NCI-H2107 treated with DMSO at 0.1 percent for 48 hours (cell line): ENCODE results near the gene CBX5.
"Not testable (repeated sequence)": the region's sequence is repeated elsewhere in the genome, so short reads cannot be mapped to it uniquely, and the experiment has no call there.

Source experiments
- DNase-seq: peaks from one replicate; lab custom pipeline; 2025; ENCODE audit not compliant: unreplicated experiment; lab: John Stamatoyannopoulos, UW

The CBX5 gene

DNA sequence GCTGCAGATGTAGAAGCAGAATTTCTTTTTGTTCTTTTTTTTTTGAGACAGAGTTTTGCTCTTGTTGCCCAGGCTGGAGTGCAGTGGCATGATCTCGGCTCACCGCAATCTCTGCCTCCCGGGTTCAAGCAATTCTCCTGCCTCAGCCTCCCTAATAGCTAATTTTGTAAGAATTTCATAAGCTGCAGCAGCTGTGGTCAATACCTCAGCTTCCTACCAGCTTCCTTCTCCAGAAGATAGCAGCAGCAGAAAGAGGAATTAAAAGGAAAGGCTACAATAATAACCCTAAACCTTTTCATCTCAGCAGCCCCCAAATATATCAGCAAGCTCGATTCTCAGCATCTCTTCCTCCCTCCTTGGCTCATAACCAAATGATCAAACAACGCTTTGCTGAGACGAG, 52.0 kb downstream of the CBX5 start:
- not testable (repeated sequence) for DNase-seq

DNA sequence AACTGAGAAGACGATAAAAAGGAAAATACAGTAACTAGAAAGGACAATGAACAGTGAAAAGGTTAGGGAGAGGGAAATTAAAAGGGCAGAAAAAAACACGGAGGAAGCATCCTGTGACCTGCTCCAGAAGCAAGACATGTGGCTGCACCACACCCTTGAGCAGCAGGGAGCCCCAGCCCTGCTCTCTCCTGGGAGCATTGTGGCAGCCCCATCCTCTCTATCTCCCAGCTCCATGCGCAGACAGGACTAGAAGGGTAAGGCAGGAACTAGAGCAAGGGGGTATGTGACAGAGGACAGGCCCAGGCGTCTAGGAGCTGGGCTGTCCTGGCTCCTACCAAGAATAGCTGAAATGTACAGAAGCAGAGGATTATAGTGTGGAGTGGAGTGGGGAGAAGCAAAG, 52.5 kb downstream of the CBX5 start:
- DNase-seq: no peak

DNA sequence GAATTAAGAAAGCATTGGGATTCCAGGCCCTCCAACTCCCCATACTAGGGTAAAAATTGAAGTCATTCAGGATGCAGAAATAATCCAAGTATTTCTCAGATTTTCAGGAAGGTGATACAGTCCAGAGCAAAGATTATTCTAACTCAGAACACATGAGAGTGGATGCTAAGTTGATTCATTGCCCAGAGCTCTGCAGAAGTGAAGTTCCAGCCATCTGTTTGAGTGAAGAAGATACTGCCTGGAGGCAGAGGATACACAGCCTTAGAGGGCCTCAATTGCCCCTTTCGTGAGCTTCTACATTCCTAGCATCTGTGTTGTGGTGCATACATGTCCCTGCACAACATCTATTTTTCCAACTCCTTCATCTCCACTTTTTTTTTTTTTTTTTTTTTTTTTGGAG, 54.3 kb downstream of the CBX5 start:
- DNase-seq: no peak

DNA sequence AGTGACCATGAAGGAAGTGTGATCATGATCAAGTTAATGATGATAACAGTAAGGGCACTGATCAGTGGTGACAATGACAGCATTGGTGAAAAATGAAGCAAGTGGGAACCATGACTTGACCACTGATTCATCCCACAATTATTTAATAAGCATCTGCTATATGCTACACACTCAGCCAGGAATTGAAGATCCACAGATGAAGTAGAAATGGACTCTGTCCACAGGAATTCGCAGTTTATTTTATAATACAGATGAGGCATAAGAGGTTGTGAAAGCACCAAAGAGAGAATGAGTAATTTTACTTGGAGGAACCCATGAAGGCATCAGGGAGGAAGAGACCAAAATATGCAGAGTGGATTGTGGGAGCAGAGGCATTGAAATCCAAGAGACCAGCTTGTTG, 57.3 kb downstream of the CBX5 start:
- no peak for DNase-seq

DNA sequence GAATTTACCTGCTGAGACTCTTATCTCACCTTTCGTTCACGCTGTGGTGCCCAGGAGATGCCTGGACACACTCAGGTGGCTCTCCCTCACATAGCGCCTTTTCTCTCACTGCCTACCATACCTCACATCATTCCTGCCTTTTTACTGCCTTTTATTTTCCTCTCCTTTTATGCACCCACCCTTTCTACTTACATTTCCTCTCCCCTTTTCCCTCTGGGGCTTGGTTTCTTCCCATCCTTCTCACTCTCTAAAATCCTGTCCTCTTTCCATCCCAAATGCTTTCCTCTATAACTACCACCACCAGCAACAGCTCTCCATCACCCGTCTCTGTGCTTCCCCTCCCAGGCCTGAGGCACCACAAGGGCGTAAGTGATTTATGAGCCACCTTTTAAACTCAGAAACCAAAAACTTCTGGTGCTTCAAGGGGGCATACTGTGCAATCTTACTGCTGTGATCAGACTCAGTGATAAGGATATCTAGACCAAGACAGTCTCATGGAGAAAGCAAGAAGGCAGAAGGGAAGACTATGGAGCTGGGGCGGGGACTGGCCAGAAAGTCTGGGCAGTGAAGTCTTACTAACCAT, 58.4 kb downstream of the CBX5 start:
- DNase-seq: no peak

DNA sequence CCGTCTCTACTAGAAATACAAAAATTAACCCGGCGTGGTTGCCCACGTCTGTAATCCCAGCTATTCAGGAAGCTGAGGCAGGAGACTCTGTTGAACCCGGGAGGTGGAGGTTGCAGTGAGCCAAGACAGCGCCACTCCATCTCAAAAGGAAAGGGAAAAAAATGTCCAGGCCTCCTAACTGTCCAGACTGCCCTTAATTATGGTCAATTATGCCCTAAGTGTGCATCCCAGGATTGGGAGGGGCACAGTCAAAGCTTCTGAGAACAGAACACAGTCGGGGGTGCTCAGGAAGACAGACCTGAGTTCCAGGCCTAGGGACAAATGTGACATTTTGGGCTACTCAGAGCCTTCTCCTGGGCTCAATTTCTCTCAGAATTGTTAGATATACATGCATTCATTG, 59.4 kb downstream of the CBX5 start:
- no peak for DNase-seq

DNA sequence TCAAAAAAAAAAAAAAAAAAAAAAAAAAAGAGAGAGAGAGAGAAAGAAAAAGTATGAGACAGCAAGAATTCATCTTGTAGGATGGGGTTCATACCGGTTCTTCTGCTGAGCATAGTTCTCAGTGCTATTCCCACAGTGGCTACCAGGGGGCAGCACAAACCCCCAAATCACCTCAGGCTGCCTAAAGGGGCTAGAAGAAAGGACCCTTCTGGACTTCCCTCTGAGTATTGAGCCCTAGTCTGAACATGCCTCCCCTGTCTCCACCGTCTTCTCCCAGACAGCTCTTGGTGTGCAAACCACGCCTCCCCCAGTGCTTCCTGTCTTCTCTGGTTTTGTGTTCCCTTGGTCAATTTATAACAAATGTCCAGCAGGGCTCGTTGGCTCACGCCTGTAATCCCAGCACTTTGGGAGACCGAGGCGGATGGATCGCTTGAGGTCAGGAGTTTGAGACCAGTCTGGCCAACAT, 59.8 kb downstream of the CBX5 start:
- peak; percentile 60 for DNase-seq

DNA sequence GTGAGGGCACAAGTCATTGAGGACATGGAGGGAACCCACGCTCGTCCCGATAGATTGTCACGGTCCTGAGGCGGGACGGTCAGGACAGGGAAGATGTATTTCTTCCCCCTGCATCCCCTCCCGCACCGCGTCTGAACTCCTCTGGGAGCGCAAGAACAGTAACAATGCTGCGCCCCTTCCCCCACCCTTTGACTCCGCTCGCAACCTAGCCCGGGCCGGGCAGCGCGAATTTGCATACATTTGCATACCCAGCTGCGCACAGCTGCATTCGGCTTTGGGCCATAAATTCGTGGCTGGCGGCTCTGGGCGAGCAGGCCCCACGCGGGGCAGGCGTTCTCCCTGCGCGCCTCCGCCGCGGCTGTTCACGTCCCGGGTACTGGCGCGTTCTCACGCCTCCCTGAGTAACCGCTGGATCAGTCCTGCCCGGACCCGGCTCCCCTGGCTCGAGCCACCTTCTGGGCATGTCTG, 62.1 kb downstream of the CBX5 start:
- DNase-seq: no peak

DNA sequence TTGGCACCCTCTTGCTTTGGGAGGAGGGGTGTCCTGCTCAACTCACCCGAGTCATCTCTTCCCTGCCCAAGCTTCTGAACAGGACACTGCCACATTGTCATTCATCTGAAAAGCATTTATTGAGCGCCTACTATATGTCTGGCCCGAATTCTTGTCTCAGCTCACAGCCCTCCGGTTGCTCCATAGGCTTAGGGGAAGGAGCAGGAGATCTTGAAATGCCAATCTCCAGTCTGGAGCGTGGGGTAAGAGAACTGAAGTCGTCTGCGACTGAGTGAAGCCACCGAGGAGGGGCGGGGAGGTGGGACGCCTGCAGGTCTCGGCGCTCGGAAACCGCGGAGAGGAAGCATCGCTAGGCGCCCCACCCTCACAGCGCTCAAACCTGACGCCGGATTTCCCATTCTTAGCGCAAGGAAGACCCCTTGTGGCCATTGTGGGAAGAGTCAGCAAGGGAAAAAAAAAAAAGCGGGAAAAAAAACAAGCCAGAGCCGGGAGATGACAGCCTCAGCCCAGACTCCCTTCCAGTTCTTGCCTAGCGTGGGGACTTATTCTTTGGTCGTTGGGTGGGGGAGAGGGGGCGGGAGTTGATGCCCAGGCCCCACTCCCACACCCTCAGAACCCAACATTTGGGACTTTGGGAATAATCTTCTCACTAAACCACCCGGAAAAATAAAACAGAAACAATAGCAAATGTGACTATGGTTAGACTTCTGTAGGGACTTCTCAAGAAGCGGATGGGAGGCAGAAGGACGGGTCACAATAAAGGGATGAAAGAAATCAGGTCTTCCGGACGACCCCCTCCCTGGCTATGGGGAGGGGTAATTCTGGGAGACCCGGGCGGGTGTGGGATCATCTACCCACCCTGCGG, 62.9 kb downstream of the CBX5 start:
- DNase-seq: peak; percentile 85

DNA sequence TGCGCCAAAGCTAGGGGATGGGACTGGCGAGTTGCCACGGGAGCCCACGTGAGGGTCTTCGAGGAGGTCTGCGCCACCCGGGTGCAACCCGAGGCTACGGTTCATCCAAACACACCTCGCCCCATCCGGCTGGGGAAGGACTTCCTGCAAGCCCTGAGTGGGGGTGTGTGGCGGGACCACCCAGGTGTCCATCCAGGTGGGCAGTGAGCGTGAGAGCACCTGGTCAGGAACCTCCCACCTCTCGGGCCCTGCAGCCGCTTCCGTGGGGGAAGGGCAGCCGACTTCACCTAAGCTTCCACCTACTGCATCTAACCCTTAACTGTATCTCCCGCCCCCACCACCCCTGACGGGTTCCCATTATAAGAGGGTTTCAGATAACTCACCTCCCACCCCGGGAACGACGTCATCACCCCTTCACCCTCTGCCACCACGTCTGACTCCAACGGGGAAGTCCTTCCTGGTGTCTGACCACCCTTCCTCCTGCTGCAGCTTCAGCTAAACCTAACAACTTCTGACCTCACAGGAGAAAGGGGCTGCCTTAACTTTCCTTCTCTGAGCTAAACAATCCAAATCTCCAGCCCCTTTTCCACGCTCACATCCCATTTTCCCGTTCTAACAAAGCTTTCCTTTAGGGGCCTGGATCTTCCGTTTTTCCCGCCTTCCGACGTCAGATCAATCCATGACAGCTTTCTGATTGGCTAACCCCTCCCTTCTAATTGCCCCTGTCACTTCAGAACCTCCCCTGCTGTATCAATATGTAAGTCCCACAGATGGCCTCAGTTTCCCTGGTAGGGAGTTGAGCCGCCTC, 63.7 kb downstream of the CBX5 start:
- no peak for DNase-seq

DNA sequence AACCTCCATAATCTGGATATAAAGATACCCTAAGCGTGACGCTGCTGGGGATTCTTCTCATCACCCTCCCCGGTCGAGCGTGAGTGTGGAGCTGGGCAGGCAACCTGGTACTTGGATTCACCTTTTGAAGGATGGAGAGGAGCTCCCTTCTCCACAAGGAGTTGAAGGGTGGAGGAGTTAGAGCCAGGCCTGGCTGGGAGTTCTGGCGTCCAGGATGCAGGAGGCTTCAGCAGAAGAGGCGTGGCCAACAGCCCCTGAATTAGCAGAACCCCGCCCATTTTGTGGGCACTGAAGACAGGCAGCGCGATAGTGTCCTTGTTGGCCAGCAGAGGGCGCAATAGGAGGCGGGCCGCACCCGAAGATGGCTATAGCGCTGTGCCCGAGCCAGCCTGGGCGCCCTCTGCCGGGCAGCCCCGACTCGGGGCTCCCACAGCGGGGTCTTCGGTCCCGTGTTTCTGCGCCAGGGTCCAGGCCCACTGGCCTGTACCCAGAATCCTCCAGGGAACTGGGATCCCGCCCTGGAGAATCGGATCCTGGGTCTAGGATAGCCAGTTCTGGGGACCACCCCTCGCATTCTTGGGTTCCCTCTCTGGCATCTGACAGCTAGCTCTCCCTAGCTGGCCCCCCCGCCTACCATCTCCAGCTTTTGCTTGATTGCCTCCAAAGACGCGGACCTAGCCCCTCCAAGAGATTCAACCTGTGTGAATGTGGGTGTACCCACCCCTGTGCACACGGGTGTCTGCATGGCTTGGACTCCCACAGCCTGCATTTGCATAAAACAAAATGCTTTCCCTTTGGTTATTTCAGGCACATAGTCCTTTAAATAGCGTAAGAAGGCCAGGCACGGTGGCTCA, 65.1 kb downstream of the CBX5 start:
- peak; percentile 76 for DNase-seq

DNA sequence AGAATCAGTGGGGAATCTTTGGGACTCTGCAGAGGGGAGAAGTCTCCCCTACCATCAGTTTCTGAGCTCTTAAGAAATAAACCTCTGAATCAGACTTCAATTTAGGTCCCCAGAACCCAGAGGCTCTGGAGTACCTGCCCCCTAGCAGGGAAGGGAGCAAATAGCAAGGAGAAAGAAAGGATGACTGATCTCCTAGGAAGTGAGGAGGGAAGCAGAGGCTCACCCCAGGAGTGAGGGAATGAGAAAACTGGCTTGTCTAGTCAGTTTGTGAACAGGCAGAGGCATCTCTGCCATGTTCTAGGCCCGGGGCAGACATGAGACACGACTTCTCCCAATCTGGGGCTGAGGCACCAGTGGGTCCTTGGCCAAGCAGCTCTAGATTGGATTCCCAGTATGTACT, 66.8 kb downstream of the CBX5 start:
- DNase-seq: no peak

DNA sequence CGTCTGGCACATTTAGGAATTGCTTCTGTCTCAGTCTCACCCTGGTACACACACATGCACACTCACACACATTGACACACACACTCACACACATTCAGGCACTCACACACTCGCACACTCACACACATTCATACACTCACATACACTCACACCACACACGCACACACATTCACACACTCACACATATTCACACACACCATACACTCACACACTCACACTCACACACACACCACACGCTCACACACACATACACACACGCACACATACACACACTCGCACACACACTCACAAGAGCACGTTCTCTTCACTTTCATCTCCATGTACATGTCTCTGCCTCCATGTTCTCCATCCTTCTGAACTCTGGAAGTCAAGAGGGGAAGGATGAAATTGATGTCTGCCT, 68.0 kb downstream of the CBX5 start:
- DNase-seq: no peak

DNA sequence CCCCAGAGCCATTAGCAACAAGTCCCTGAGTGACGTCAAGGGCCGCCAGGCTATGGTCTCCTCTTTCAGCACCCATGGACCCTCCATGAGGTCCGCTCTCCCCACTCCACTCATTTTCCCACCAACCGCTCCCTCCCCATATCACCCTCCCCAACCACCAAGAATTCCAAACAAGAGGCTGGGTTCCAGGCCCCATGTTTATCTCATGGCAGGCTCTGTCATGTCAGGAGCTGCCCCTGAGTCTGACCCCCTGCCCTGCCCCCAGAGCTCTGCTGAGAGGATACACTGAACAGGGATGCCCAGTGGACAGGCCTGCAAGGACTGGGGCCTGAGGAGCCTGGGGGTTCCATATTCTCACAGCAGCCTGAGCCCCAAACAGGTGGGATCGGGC, 69.5 kb downstream of the CBX5 start:
- DNase-seq: no peak

DNA sequence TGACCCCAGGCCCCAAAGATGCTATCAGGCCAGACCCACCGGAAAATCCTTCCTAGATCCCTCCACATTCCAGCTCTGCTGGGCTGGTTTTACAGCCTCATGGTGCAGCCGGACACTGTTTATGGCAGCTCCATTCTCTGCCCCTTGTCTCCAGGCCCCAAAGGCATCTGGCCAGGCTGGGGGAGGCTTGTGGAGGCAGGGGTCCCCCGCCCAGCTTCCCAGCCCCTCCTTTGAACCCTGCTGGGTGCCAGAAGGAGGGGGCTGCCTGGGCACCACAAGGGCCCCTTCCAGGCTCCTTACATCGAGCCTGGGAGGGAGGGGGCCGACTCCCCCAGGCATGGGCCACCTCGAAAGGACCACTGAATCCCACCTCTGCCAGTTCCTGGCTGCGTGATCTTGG, 71.3 kb downstream of the CBX5 start:
- DNase-seq: no peak

DNA sequence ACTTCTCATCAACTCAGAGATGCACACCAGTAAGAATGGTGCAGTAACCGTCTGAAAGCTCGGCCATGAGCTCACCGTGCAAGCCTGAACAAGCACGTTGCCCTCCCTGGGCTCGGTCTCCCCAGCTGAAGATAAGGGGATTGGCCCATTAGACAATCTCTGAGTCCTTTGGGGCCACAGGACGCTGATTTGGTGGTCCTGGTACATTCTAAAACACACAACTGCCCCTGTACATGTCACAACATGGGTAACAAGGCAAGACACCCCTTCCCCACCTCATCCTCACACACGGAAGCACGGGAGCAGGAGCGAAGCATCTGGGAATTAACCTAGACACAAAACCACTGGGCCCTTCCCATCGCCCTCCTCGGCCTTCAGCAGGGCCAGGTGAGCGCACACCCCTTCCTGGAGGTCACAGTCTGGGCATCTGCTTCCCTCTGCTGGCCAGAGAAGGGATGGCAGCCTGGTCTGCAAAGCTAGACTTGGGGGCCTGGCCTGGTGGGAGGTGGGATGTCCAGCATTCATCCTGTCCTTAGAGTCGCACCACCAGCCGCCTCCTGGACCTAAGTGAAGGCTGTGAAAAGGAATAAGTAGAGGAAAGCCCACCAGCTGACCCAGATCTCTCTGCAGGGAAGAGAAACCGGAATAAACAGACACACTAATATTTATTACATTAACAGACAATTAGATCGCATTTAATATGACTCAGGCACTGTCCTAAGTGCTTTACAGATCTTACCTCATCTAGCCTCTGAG, 72.2 kb downstream of the CBX5 start:
- peak; percentile 58 for DNase-seq

DNA sequence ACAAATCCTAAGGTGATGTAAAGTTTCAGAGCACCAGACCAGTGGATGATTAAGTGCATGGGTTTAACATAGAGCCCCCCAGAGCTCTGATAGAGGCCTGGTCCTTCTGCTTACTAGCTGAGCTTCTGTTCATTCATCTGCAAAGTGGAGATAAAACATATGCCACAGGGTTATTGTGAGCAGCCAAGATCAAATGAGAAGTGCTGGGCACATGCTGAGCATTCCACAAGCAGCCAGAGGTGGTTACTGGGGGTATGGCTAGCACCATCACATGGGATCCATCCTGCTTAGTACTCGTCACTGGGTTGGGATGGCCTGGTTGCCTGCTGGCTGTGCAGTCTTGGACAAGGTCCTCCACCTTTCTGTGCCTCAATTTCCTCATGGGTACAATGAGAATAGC, 73.1 kb downstream of the CBX5 start:
- no peak for DNase-seq

DNA sequence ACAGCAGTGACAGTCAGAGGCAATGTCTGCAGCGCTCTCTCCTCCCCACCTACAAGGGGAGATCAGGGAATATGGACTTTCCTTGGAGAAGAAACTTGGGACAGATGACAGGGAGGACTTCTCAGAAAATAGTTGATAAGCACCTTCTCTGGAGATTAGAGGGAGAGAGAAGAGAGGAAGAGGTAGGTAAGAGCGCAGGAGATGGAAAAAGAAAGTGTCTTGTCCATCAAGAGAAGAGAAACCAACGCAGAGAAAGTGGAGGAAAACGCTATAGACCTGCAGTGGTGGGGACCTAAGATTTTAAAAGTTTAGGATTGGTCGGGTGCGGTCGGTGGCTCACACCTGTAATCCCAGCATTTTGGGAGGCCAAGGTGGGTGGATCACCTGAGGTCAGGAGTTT, 75.6 kb downstream of the CBX5 start:
- DNase-seq: no peak

DNA sequence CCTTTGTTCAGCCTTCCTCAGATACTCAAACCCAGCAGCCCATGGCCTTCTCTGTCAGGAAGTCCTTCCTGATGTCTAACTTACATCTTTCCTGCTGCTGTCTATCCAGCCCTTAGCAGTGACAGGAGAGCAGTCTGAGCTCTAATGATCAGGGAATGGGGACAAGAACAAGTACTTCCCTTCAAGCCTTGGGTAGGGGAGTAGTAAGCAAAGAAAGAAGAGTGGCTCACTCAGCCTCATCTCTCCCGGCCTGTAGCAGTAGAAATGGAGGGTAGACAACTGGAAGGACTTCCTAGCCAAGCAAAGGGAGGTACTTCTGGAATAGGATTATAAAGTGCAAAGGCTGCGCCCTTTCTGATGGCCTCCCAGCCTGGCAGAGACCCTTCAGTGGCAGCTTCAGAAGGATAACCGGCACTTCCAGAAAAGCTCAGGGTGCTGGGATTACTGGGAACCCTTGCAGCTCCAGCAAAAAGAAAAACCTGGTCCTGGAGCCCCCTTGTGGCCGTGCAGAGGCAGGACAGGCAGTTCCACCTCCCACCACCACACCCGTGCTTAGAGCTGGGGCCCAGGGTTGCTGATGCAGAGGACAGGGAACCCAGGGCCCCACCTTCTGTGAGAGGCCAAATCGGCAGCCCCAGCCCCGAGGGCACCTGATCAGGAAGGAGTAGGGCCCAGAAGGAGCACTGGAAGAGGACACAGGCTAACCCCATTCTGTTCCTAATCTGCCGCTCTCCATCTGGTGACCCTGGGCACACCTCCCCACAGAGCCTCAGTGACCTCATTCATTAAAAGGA, 78.7 kb downstream of the CBX5 start:
- DNase-seq: peak; percentile 52
